Measurements from ENCODE around the gene ARHGAP12.

The ARHGAP12 gene

DNA sequence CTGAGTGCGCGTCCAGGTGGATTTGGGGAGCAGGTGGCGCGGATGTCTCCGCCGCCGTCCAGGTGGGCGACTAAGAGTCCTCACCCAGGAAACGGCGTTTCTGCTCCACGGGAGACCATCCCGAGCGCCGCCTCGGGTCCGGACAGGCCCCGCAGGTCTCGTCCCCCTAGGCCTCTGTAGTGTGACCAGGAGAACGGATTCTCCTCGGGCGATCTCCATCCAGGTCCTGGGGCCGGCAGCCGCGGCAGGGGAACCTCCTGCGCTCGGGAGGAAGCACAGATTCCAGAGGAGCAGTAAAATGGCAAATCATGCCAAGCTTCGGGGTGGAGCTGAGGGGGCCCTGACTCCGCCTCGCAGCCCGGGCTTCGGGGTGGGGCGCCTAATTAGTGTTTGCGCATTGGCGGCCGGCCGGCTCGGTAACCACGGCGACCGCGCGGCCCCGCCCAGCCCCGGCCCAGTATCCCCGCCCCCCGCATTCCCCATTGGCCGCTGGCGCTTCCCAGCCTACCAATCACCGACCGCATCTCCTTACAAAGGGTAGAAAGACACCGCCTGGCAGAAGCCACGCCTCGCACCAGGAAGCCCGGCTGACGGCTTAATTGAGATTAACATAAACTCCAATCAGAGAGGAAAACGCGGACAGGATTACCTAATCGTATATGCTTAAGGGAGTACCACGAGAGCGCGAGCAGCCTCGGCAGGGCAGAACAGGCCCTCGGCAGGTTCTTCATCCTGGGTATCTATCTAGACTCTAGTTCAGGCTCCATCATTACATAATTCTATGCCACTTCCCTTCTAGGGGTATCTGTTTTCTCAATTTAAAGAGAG lies 168.6 kb downstream of the ARHGAP12 start:
- DNase-seq = peak; percentile 95
- in situ Hi-C loops (cut with MboI; ENCODE audit: low pct_unique_long_range_greater_than_20kb, low sequenced_read_pairs) = no loop called here

DNA sequence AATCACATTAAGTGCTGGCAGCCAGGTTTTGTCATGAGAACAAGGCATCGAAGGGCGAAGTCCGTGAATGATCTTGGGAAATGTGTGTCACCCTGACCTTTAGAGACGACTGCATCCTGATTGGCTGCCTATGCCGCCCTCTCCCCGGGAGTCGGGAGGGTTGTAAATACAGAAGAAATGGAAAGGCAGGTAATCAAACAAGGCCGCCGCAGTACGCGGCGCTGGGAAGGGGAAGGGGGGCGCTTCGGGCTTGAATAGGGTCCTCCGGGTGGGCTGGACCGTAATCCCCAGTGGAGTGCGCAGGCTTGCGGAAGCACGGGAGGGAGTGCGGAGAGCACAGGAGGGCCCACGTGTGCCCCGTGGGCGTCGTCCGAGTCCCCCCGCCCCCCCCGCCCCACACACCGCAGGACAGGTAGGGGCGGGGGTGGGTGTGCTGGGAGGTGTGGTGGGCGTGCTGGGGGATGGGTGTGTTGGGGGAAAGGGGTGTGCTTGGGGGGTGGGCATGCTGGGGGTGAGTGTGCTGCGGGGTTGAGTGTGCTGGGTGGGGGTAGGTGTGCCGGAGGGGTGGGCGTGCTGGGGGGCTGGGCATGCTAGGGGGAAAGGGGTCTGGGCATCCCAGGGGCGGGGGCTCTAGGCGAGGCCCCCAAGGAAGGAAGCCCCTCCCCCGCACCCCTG lies 169.4 kb downstream of the ARHGAP12 start:
- DNase-seq = no peak
- in situ Hi-C loops (cut with MboI; ENCODE audit: low pct_unique_long_range_greater_than_20kb, low sequenced_read_pairs) = no loop called here

DNA sequence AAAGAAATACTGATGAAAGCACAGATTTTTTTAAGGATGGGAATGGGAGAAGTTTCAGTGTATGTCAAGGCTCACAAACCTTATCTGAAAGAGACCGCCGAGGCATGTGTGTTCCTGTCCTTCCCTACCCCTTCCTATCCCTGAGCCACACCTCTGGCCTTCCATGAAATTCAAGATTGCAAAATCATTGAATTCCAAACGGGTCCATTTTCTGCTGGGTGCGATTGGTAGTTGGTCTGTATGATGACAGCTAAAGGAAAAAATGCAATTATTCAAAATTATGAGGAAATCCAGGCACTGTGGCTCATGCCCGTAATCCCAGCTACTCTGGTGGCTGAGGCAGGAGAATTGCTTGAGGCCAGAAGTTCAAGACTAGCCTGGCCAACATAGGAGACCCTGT lies 170.1 kb downstream of the ARHGAP12 start:
- no peak for DNase-seq
- in situ Hi-C loops (cut with MboI; ENCODE audit: low pct_unique_long_range_greater_than_20kb, low sequenced_read_pairs) = no loop called here

DNA sequence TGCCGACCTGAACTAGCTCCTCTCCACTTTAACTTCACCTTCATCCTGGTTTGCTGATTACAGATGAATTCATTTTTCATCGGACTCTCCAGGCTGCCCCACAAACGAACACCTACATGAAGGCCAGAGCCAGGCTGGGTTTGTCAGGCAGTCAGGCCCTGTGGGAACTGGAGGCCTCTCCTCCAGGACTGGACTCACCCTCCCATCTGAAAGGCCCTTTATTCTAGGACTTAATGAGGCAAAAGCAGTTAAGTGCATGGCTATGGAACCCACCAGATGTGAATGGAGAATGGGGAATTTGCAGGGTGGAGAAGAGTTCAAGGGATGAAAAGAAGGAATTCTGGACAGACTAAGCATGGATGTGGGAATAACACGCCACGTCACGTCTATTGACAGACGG lies 170.8 kb downstream of the ARHGAP12 start:
- DNase-seq = no peak
- in situ Hi-C loops (cut with MboI; ENCODE audit: low pct_unique_long_range_greater_than_20kb, low sequenced_read_pairs) = no loop called here

DNA sequence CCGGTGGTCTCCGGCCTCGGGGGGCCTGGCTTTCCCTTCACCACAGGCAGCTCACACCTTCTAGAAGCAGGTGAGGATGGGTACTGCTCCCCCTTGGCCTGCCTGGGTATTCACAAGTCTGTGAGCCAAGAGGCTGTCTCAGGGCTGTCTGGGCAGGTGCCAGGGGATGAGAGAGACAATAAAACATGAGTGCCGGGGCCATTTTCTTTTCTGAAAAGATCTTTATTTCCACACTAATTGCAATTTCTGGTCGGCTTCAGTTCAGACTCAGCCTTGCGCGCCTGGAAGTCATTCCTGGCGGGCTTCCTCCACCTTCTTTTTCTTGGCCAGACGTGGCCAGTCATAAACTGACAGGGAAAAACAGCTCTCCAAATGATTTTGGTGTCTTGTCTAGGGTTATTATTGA lies 171.2 kb downstream of the ARHGAP12 start:
- in situ Hi-C loops (cut with MboI; ENCODE audit: low pct_unique_long_range_greater_than_20kb, low sequenced_read_pairs) = no loop called here

DNA sequence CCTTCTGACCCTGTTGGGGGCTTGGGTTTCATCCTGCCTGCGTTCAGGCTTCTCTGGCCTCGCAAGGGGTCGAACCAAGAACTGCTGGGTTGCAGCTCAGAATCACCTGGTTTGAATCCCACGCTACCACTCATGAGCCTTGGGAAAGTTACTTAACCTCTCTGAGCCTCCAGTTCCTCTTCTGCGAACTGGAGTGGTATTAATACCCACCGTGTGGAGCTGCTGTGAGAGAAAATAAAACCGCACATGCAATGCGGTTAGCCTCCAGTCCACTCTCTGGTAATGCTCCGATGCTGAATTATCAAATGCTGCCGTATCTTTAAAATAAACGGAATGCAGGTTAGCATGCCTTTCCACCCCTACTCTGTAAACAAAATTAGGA lies 171.9 kb downstream of the ARHGAP12 start:
- peak; percentile 48 for DNase-seq
- in situ Hi-C loops (cut with MboI; ENCODE audit: low pct_unique_long_range_greater_than_20kb, low sequenced_read_pairs) = no loop called here

More for the DNA sequence above, 171.2 kb downstream of the ARHGAP12 start:
- DNase-seq = no peak

DNA sequence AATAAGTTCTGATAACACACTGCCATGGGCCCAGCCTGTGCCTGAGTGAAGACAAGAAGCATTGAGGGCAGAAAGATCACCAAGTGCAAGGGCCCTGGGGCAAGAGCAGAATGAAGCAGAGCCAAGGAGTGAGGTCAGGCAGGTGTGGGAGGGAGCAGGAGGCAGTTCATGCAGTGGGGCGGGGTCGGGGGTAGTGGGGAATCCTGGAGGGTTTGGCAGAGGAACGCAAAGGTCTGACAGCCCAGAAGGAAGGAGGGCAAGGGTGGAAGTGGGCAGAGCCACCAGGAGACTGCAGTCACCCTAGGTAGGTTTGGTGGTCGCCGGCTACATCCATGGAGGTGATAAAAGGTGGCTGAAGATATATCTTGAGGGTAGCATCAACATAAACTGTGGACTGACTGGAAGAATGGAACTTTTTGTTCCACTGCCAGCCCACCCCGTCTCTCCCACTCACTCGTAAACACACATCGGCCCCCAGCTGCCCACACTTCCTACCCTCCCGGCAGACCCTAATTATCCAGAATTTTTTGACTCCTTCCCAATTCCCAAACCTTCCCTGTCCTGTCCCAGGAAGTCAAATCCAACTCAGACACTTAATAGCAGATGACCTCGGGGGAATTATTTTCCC lies 172.4 kb downstream of the ARHGAP12 start:
- DNase-seq = no peak
- in situ Hi-C loops (cut with MboI; ENCODE audit: low pct_unique_long_range_greater_than_20kb, low sequenced_read_pairs) = no loop called here
